GM12878 (cell line): ENCODE data around the gene PSMC3IP. TPM values are rescaled to one million over a fixed set of nuclear protein-coding genes. Genes with fewer than 3 reads are reported as not detected.

ENCODE experiments used
- ATAC-seq: fragments of 200-7000 bp; cut with Tn5 transposase; 3 replicates; pipeline ENCODE4 v1.9.1; 2020; ENCODE audit warnings: mild to moderate bottlenecking, moderate library complexity
- BruUV-seq: library from RNA; stranded (reverse); fragments of 400-500 nt; replicated peaks from 2 replicates; lab custom pipeline; 2021; lab: Mats Ljungman, UMichigan
- CTCF ChIA-PET: fragments of 300-600 bp; sonication (Branson Sonifier 250); formaldehyde crosslinking; extraction: SDS; loops from one replicate; lab custom pipeline; 2021; ENCODE audit warnings: inconsistent platforms; lab: Yijun Ruan, JAX
- POLR2A ChIA-PET: fragments of 350-600 bp; formaldehyde crosslinking; extraction: SDS; loops from one replicate; lab custom pipeline; 2021; ENCODE audit warnings: inconsistent platforms; lab: Charles Lee
- RAD21 ChIA-PET: fragments of 300-600 bp; sonication (Branson Sonifier 250); formaldehyde crosslinking; loops from one replicate; lab custom pipeline; 2023; ENCODE audit warnings: antibody characterized with exemption; ENCODE audit not compliant: unreplicated experiment; lab: Charles Lee
- SMC1A ChIA-PET: fragments of 300-600 bp; sonication (Branson Sonifier 250); formaldehyde crosslinking; loops from one replicate; lab custom pipeline; 2023; ENCODE audit not compliant: unreplicated experiment, uncharacterized antibody; lab: Charles Lee
- DNase-seq: peaks from one replicate; pipeline ENCODE4 v3.0.0-alpha.2; 2011; ENCODE audit warnings: low read depth, low spot score
- FAIRE-seq: peaks from 3 replicates; lab custom pipeline; 2011; peaks lifted over from hg19 to GRCh38; lab: Jason Lieb, UNC
- H2AFZ ChIP-seq: 2 replicates; pipeline ENCODE4 v1.6.0; 2011; ENCODE audit warnings: low read depth, low read length, control low read depth; ENCODE audit not compliant: control insufficient read depth
- H3K27ac ChIP-seq: 2 replicates; pipeline ENCODE4 v1.5.1; 2011; ENCODE audit warnings: control low read depth; ENCODE audit not compliant: control insufficient read depth, insufficient read depth
- H3K27me3 ChIP-seq, 2 experiments: replicated peaks in 1 of 2; 2 replicates each; pipeline versions ENCODE4 v1.6.0 to v1.6.1; 2011; ENCODE audit warnings: low read length in 1 of 2; ENCODE audit not compliant: control insufficient read depth in 2 of 2, insufficient read depth in 2 of 2
- H3K36me3 ChIP-seq, 2 experiments: 2 replicates each; pipeline ENCODE4 v1.5.1; 2011; ENCODE audit warnings: low read length in 1 of 2; ENCODE audit not compliant: control insufficient read depth in 2 of 2, insufficient read depth in 2 of 2
- H3K4me1 ChIP-seq: 2 replicates; pipeline ENCODE4 v1.6.1; 2011; ENCODE audit warnings: mild to moderate bottlenecking, low read length, moderate library complexity, mixed read lengths; ENCODE audit not compliant: control insufficient read depth, insufficient read depth
- H3K4me2 ChIP-seq: 2 replicates; pipeline ENCODE4 v1.6.0; 2011; ENCODE audit warnings: control low read depth; ENCODE audit not compliant: control insufficient read depth, insufficient read depth
- H3K4me3 ChIP-seq: fragments of 200-600 bp; sonication (generic); 2 replicates; pipeline ENCODE4 v1.5.1; 2016
- H3K79me2 ChIP-seq: 2 replicates; pipeline ENCODE4 v1.6.0; 2011; ENCODE audit warnings: low read length; ENCODE audit not compliant: control insufficient read depth, insufficient read depth
- H3K9ac ChIP-seq: 2 replicates; pipeline ENCODE4 v1.8.0; 2011; ENCODE audit warnings: low read length, control low read depth, mixed read lengths; ENCODE audit not compliant: control insufficient read depth, insufficient read depth
- H3K9me3 ChIP-seq: replicated peaks from 3 replicates; pipeline ENCODE4 v1.5.1; 2011; ENCODE audit warnings: mild to moderate bottlenecking, low read length; ENCODE audit not compliant: control insufficient read depth, insufficient read depth
- H4K20me1 ChIP-seq: 2 replicates; pipeline ENCODE4 v1.6.0; 2011; ENCODE audit not compliant: control insufficient read depth, insufficient read depth
- KDM1A ChIP-seq: fragments of 200-600 bp; sonication (generic); IDR thresholded peaks from 2 replicates; pipeline ENCODE4 v1.6.1; 2016; ENCODE audit warnings: borderline replicate concordance
- MYB ChIP-seq: fragments of 150-350 bp; IDR thresholded peaks from 2 replicates; pipeline ENCODE4 v1.6.1; 2014; ENCODE audit warnings: mild to moderate bottlenecking, low read depth, low read length, borderline replicate concordance
- NFIC ChIP-seq: IDR thresholded peaks from 2 replicates; pipeline ENCODE4 v1.6.1; 2012; ENCODE audit warnings: low read depth, mild to moderate bottlenecking, inconsistent platforms, low read length, moderate library complexity
- POLR2AphosphoS2 ChIP-seq: IDR thresholded peaks from 2 replicates; pipeline ENCODE4 v1.6.1; 2011; ENCODE audit warnings: low read depth, mild to moderate bottlenecking, low read length, improper control_type of control experiment, moderate library complexity
- RELA ChIP-seq: fragments of 450-650 bp; IDR thresholded peaks from 2 replicates; pipeline ENCODE4 v1.8.0; 2014; ENCODE audit warnings: borderline replicate concordance; ENCODE audit not compliant: partially characterized antibody
- RFX5 ChIP-seq: IDR thresholded peaks from 2 replicates; pipeline ENCODE4 v1.6.1; 2011; ENCODE audit warnings: low read depth, low read length, improper control_type of control experiment
- SMAD1 ChIP-seq: fragments of 450-650 bp; IDR thresholded peaks from 2 replicates; pipeline ENCODE4 v1.6.1; 2018; ENCODE audit warnings: mild to moderate bottlenecking, low read depth; ENCODE audit not compliant: partially characterized antibody
- SUZ12 ChIP-seq: fragments of 200-600 bp; sonication (generic); IDR thresholded peaks from one replicate; pipeline ENCODE4 v1.6.1; 2018; ENCODE audit warnings: antibody characterized with exemption, mild to moderate bottlenecking; ENCODE audit not compliant: unreplicated experiment
- TBL1XR1 ChIP-seq: IDR thresholded peaks from 2 replicates; pipeline ENCODE4 v1.6.1; 2012; ENCODE audit warnings: low read depth, low read length, improper control_type of control experiment
- YY1 ChIP-seq: IDR thresholded peaks from 2 replicates; pipeline ENCODE4 v1.6.1; 2011; ENCODE audit warnings: low read depth, mild to moderate bottlenecking, low read length
- WGBS: methylation state at CpG from one replicate; pipeline ENCODE4 v1.1.6; 2016; ENCODE audit warnings: low lambda C conversion rate; ENCODE audit not compliant: insufficient replicate concordance, insufficient coverage; ENCODE audit errors: missing lambda C conversion rate; 5-methylcytosine and 5-hydroxymethylcytosine counted together
- in situ Hi-C: fragments of 300-500 bp; cut with MboI; formaldehyde crosslinking; loops from 9 replicates; pipeline ENCODE4 v1.14.3; 2018; ENCODE audit warnings: mixed read lengths
- intact Hi-C: fragments of 100-400 bp; cut with micrococcal nuclease; formaldehyde crosslinking; loops from one replicate; pipeline ENCODE4 v1.14.2; 2022; ENCODE audit not compliant: unreplicated experiment
- polyA plus RNA-seq, 11 experiments: library from polyadenylated mRNA; depleted of rRNA in 4 of 11; unstranded in 6 of 11; stranded (reverse) in 5 of 11; fragments of >200 nt; fragmentation: Nextera tagmentation in 4 of 11; fragmentation: Illumina TruSeq in 1 of 11; extraction: Ambion mirVana in 4 of 11; extraction: Trizol in 1 of 11; gene quantifications; 1 replicate in 1 of 11; 2 replicates in 10 of 11; pipeline versions ENCODE4 v1.2.1 to v1.2.3, GENCODE V29; 2011 to 2016; ENCODE audit warnings: inconsistent platforms in 2 of 11, missing spikeins in 2 of 11, low read depth in 1 of 11
- total RNA-seq, 4 experiments: library from RNA; depleted of rRNA in 3 of 4; stranded (reverse); fragments of >200 nt in 3 of 4; fragmentation: Illumina TruSeq in 1 of 4; extraction: Trizol in 1 of 4; gene quantifications; 2 replicates each; pipeline versions ENCODE4 v1.2.1 to v1.2.3, GENCODE V29; 2013 to 2021
- TF ChIP-seq, protein P1 (sequence below): fragments of 450-650 bp; IDR thresholded peaks from 2 replicates; pipeline ENCODE4 v1.6.1; 2017; ENCODE audit warnings: mild to moderate bottlenecking, moderate library complexity
- TF ChIP-seq, protein P2 (sequence below): fragments of 450-650 bp; conservative IDR thresholded peaks from 2 replicates; pipeline ENCODE4 v1.6.1; 2017; ENCODE audit warnings: mild to moderate bottlenecking, moderate library complexity
- TF ChIP-seq, protein P3 (sequence below): IDR thresholded peaks from 2 replicates; pipeline ENCODE4 v1.6.1; 2012; ENCODE audit warnings: improper control_type of control experiment, low read depth, low read length; ENCODE audit not compliant: insufficient replicate concordance

Gene PSMC3IP
- total and polyA plus RNA-seq, 10 of the 15 experiments (the other 5 are each of a cell fraction or from before 2014, with no cell fraction given), result 6.8 to 34.5 (median 17.7) TPM

GRCh38 chr17:42538482-42538881 lies 39.0 kb downstream of the PSMC3IP start:
- H3K9ac ChIP-seq, result no peak overlapping the region
- peaks cover 13% of the 10 kb centered on the region for H3K79me2 ChIP-seq
- ChIA-PET POLR2A (no interaction called here), CTCF (interaction anchor here (1.4 kb wide), 1 partner anchor 10 kb away, joined by 3 read pairs; no protein-coding TSS in a partner anchor), RAD21 (interaction anchor here (3.4 kb wide), 1 partner anchor 40 kb away, joined by 17 read pairs; the partner anchor contains the start of gene PSMC3IP), SMC1A (interaction anchor here (1.8 kb wide), 1 partner anchor 10 kb away, joined by 5 read pairs; no protein-coding TSS in a partner anchor)
- no peak for ATAC-seq
- no peak overlapping the region for H3K4me3 ChIP-seq
- H3K4me1 ChIP-seq, result peaks cover 16% of the 10 kb centered on the region
- no TSS peak for BruUV-seq
- no peak for FAIRE-seq
- H3K36me3 ChIP-seq, result peaks cover 0 to 5% of the 10 kb centered on the region in 2 experiments; a peak in 2 of 4 replicates
- 92% methylated on average over 14 of the region's 14 CpGs for WGBS
- H3K27me3 ChIP-seq, result no peaks in the 10 kb centered on the region
- no peaks in the 10 kb centered on the region for H3K9me3 ChIP-seq
- no peak for DNase-seq
- H3K4me2 ChIP-seq, result no peak overlapping the region
- H2AFZ ChIP-seq, result no peak overlapping the region
- H4K20me1 ChIP-seq, result no peaks in the 10 kb centered on the region
- intact Hi-C loops (no loop called here), in situ Hi-C loops (no loop called here)
- H3K27ac ChIP-seq, result no peak overlapping the region
- TF ChIP-seq YY1 (no peak), SUZ12 (no peak), NFIC (no peak), RELA (no peak), RFX5 (no peak), SMAD1 (no peak), TBL1XR1 (no peak), KDM1A (no peak), POLR2AphosphoS2 (no peak), MYB (no peak)
- TF ChIP-seq, protein P1, sequence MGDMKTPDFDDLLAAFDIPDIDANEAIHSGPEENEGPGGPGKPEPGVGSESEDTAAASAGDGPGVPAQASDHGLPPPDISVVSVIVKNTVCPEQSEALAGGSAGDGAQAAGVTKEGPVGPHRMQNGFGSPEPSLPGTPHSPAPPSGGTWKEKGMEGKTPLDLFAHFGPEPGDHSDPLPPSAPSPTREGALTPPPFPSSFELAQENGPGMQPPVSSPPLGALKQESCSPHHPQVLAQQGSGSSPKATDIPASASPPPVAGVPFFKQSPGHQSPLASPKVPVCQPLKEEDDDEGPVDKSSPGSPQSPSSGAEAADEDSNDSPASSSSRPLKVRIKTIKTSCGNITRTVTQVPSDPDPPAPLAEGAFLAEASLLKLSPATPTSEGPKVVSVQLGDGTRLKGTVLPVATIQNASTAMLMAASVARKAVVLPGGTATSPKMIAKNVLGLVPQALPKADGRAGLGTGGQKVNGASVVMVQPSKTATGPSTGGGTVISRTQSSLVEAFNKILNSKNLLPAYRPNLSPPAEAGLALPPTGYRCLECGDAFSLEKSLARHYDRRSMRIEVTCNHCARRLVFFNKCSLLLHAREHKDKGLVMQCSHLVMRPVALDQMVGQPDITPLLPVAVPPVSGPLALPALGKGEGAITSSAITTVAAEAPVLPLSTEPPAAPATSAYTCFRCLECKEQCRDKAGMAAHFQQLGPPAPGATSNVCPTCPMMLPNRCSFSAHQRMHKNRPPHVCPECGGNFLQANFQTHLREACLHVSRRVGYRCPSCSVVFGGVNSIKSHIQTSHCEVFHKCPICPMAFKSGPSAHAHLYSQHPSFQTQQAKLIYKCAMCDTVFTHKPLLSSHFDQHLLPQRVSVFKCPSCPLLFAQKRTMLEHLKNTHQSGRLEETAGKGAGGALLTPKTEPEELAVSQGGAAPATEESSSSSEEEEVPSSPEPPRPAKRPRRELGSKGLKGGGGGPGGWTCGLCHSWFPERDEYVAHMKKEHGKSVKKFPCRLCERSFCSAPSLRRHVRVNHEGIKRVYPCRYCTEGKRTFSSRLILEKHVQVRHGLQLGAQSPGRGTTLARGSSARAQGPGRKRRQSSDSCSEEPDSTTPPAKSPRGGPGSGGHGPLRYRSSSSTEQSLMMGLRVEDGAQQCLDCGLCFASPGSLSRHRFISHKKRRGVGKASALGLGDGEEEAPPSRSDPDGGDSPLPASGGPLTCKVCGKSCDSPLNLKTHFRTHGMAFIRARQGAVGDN, result no peak
- TF ChIP-seq, protein P2, sequence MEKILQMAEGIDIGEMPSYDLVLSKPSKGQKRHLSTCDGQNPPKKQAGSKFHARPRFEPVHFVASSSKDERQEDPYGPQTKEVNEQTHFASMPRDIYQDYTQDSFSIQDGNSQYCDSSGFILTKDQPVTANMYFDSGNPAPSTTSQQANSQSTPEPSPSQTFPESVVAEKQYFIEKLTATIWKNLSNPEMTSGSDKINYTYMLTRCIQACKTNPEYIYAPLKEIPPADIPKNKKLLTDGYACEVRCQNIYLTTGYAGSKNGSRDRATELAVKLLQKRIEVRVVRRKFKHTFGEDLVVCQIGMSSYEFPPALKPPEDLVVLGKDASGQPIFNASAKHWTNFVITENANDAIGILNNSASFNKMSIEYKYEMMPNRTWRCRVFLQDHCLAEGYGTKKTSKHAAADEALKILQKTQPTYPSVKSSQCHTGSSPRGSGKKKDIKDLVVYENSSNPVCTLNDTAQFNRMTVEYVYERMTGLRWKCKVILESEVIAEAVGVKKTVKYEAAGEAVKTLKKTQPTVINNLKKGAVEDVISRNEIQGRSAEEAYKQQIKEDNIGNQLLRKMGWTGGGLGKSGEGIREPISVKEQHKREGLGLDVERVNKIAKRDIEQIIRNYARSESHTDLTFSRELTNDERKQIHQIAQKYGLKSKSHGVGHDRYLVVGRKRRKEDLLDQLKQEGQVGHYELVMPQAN, result no peak
- TF ChIP-seq, protein P3, sequence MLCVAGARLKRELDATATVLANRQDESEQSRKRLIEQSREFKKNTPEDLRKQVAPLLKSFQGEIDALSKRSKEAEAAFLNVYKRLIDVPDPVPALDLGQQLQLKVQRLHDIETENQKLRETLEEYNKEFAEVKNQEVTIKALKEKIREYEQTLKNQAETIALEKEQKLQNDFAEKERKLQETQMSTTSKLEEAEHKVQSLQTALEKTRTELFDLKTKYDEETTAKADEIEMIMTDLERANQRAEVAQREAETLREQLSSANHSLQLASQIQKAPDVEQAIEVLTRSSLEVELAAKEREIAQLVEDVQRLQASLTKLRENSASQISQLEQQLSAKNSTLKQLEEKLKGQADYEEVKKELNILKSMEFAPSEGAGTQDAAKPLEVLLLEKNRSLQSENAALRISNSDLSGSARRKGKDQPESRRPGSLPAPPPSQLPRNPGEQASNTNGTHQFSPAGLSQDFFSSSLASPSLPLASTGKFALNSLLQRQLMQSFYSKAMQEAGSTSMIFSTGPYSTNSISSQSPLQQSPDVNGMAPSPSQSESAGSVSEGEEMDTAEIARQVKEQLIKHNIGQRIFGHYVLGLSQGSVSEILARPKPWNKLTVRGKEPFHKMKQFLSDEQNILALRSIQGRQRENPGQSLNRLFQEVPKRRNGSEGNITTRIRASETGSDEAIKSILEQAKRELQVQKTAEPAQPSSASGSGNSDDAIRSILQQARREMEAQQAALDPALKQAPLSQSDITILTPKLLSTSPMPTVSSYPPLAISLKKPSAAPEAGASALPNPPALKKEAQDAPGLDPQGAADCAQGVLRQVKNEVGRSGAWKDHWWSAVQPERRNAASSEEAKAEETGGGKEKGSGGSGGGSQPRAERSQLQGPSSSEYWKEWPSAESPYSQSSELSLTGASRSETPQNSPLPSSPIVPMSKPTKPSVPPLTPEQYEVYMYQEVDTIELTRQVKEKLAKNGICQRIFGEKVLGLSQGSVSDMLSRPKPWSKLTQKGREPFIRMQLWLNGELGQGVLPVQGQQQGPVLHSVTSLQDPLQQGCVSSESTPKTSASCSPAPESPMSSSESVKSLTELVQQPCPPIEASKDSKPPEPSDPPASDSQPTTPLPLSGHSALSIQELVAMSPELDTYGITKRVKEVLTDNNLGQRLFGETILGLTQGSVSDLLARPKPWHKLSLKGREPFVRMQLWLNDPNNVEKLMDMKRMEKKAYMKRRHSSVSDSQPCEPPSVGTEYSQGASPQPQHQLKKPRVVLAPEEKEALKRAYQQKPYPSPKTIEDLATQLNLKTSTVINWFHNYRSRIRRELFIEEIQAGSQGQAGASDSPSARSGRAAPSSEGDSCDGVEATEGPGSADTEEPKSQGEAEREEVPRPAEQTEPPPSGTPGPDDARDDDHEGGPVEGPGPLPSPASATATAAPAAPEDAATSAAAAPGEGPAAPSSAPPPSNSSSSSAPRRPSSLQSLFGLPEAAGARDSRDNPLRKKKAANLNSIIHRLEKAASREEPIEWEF, result no peak
